Caki2 (cell line): ENCODE results near the gene SCD. TPM values are rescaled to one million over a fixed set of nuclear protein-coding genes. Genes with fewer than 3 reads are reported as not detected.

Experiments
- DNase-seq: peaks from one replicate; pipeline ENCODE4 v3.0.0-alpha.2; 2015; ENCODE audit warnings: low read depth
- in situ Hi-C: cut with HindIII; loops from 2 replicates; pipeline ENCODE4 v1.10.0; 2016; ENCODE audit warnings: low sequenced_read_pairs, low pct_unique_long_range_greater_than_20kb, mixed read lengths
- total RNA-seq: library from RNA; depleted of rRNA; stranded (reverse); fragments of >200 nt; shearing (Covaris generic); gene quantifications from 2 replicates; pipeline ENCODE4 v1.2.3, GENCODE V29; 2014; ENCODE audit warnings: low replicate concordance

Gene SCD
- total RNA-seq, 1 experiment from 2014 or later: 97.2 TPM

DNA sequence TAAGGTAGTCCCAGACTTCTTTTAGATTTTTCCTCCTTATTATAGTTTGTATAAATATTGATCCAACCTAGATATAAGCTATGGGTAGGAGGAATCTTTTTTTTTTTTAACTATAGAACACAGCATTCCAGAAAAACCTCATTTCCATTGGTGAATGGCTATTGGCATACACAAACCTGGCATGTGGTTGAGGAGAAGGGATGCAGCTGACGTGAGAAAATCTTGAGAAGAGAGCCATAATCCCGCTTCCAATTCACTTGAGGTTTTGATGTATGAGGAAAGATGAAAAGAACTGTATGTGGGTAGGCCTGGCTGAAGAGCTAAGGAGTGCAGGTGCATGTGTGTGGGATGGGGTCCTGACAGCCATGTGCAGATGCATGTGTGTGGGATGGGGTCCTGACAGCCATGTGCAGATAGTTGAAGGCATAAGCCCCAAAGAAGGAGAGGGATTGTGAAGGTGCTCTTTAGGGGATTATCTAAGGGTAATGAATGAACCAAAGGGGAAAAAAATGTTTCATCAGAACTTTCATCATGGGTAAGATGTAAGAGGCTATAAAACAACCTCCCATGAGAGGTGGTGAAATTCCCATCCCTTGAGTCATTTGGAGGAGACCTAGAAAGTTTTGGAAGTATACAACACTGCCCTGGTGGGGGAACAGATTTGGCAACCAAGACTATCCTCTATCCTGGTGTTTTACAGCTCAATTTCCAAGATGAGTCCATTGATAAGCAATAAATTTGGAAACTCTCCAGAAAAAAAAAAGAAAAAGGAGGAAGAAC, 13.2 kb upstream of the SCD start:
- DNase-seq: no peak
- in situ Hi-C loops: loop anchor here (25.0 kb wide), 1 partner anchor 103 kb away; no protein-coding TSS in a partner anchor

DNA sequence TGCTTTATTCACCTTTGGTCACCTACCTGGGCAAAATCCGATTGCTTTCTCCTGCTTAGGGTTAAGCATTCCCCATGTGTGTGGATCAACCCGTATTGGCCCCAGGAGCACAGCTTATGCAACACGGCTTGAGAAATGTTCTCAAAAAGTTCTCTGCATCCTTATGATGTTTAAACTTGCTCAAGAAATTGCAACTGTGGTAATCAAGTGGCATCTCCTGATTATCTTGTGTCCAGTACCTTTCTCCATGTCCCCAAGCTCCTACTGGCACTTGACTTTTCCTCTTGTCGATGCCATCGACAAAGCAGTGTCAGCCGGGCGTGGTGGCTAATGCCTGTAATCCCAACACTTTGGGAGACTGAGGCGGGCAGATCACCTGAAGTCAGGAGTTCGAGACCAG, 12.3 kb upstream of the SCD start:
- DNase-seq: no peak
- in situ Hi-C loops: loop anchor here (25.0 kb wide), 1 partner anchor 103 kb away; no protein-coding TSS in a partner anchor

GRCh38 chr10:100338434-100339036, 8.5 kb upstream of the SCD start:
- peak; percentile 39 for DNase-seq
- in situ Hi-C loops: loop anchor here (25.0 kb wide), 1 partner anchor 99 kb away; no protein-coding TSS in a partner anchor

DNA sequence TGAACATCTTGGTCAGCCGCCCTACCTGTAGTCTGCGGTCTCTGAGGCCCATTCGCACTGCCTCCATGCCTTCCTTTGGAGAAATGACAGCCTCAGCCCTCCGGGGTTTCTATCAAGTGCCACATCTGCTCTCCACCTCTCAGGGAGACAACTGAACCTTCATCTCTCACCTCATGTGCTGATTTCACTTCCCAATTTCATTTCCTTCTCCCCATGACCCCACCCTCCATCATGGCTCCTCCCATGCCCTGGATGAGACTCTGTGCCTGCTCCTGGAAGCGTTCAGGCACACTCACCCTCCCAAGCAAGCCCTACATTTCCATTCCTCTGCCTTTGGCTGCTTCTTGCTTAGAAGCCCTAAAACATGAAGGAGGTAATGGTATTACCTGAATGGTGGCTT, 7.8 kb upstream of the SCD start:
- in situ Hi-C loops: loop anchor here (25.0 kb wide), 1 partner anchor 98 kb away; no protein-coding TSS in a partner anchor
- no peak for DNase-seq

DNA sequence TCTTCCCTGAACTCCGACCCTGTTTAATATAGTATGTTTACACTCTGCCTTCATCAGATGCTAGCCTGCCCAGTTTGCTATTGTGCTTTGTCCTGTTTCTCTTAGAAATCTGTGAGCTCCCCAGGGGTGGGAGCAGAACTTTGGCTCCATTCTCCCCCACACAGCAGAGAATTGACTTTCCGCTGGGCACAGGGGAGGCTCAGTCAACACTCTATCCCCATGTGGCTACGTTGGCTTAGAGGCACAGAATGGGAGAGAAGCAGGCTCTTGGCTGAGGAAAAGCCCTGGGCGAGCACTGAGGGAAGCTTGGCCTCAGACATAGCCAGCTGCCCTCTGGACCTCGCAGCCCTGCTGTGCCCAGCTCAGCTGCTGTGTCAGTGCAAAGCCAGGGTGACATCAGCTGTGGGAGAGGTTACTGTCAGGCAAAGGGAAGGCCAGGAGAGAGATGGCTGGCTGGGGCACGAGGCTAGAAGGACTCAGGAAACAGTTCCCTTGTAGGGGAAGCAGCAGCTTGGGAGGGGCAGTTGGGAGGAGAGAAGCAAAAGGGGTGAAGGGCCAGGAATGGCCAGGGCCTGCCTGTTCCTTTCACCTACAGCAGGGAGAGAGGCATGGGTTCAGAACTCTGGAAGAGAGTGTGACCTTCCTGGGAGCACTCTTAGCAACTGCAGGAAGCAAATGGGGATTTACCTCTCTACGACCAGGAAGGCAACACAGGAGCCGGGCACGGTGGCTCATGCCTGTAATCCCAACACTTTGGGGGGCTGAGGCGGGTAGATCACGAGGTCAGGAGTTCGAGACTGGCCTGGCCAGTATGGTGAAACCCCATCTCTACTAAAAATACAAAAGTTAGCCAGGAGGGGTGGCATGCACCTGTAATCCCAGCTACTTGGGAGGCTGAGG, 5.8 kb upstream of the SCD start:
- in situ Hi-C loops: loop anchor here (25.0 kb wide), 1 partner anchor 96 kb away; no protein-coding TSS in a partner anchor
- DNase-seq: no peak

DNA sequence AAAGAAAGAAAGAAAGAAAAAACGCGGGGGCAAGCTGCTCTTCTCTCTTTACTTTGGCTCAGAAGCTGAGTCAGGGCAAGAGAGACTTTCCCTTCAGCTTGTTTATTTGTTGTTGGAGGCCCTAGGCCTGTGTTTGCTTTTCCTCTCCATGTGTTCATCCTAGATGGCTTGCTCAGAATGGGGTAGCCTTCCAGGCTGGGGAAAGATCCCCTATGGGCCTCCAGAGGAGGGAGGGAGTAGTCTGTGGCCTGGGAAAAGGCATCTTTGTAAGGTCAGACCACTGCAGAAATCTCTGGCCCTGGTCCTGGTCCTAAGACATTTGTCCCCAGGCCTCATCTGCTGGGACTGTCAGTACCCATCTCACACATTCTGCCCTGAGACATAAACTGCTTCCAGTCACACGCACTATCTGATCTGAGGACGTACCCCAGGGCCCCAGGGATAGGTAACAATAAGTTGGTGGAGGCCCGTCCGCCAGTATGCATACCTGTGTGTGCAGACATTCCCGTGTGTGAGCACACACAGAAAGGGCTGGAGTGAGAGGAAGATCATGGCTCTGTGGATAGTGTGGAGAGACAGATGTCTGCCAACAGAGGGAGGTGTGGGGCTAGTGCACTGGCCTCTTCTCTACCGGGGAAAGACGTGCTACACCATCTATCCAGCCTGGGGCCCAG, 4.9 kb upstream of the SCD start:
- in situ Hi-C loops: loop anchor here (25.0 kb wide), 1 partner anchor 95 kb away; no protein-coding TSS in a partner anchor
- DNase-seq: peak; percentile 55

GRCh38 chr10:100342627-100342972, 4.4 kb upstream of the SCD start:
- in situ Hi-C loops: loop anchor here (25.0 kb wide), 1 partner anchor 95 kb away; no protein-coding TSS in a partner anchor
- no peak for DNase-seq

- DNase-seq: no peak
- in situ Hi-C loops: loop anchor here (25.0 kb wide), 1 partner anchor 93 kb away; no protein-coding TSS in a partner anchor
Measured at GRCh38 chr10:100344241-100344788, 2.7 kb upstream of the SCD start.

GRCh38 chr10:100345570-100346330, 1.3 kb upstream of the SCD start:
- in situ Hi-C loops: loop anchor here (25.0 kb wide), 1 partner anchor 92 kb away; no protein-coding TSS in a partner anchor
- peak; percentile 53 for DNase-seq

DNA sequence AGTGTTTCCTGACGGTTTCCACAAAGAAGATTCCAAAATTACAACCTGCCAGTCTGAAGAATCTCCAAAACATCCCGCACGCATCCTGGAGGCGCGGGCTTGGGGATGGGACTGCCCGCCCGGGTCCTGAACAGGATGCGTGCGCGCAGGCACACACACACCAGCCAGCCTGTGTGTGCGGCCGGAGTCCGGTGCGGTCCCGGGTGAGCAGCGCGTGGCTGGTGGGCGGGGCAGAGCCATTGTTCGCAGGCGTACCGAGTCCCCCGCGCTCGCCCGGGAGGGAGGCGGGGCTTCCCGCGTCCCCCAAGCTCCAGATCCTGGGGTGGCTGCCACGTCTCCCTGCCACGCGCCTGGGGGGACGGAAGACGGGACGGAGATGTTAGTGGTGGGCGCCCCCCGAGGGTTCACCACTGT, 675 bp upstream of the SCD start:
- DNase-seq: peak; percentile 79
- in situ Hi-C loops: loop anchor here (25.0 kb wide), 1 partner anchor 91 kb away; no protein-coding TSS in a partner anchor

- no peak for DNase-seq
- in situ Hi-C loops: loop anchor here (25.0 kb wide), 1 partner anchor 90 kb away; no protein-coding TSS in a partner anchor
Measured at GRCh38 chr10:100347568-100348195, 649 bp downstream of the SCD start.

- in situ Hi-C loops: loop anchor here (25.0 kb wide), 1 partner anchor 89 kb away; no protein-coding TSS in a partner anchor
- DNase-seq: no peak
Measured at GRCh38 chr10:100348389-100348927, 1.4 kb downstream of the SCD start.

DNA sequence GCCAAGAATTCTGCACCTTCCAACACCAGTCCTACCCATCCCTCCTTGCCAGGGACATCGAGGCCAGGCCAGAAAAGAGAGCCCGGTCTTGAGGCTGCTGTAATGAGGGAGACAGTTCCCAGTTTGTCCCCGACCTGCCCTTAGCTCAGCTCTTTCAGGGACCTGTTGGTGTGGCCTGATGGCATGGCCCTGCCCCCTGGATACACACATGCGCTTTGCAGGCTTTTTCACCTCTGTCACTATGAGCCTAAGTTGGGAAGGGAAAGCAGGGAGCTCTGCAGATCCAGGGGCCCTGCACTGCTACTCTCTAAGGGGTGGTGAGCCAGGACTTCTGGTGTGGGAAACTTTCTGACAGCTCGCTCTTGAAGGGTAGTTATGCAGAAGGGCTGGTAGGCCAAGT, 2.1 kb downstream of the SCD start:
- DNase-seq: no peak
- in situ Hi-C loops: loop anchor here (25.0 kb wide), 1 partner anchor 88 kb away; no protein-coding TSS in a partner anchor

DNA sequence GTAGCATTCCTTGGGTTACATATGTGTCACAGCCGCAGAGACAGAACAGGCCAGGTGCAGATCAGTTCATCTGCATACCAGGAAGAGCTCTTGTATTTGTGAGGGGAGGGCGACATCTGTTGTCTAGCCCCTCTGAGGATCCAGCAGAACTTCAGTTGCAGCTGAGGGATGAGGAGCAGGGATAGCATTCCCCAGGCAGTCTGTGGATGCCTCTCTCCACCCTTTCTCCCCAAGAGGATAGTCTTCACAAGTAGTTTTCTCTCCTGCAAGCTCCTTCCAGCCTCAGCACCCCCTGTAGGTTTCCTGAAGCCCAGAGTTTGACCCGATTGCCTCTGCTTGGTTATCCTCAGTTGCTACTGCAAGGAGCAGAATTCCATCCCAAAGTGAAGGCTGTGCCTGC, 2.6 kb downstream of the SCD start:
- in situ Hi-C loops: loop anchor here (25.0 kb wide), 1 partner anchor 88 kb away; no protein-coding TSS in a partner anchor
- DNase-seq: no peak

- in situ Hi-C loops: no loop called here
- DNase-seq: no peak
Measured at GRCh38 chr10:100350914-100351485, 4.0 kb downstream of the SCD start.
